22Rv1 (cell line): ENCODE measurements around the gene APC.

Experiments
- ZFX ChIP-seq: fragments of 450-650 bp; IDR thresholded peaks from 2 replicates; pipeline ENCODE4 v1.6.1; 2017; ENCODE audit warnings: antibody characterized with exemption, borderline replicate concordance
- TF ChIP-seq, protein P1 (sequence below): fragments of 450-650 bp; IDR thresholded peaks from 2 replicates; pipeline ENCODE4 v1.5.1; 2017; ENCODE audit warnings: mild to moderate bottlenecking

DNA sequence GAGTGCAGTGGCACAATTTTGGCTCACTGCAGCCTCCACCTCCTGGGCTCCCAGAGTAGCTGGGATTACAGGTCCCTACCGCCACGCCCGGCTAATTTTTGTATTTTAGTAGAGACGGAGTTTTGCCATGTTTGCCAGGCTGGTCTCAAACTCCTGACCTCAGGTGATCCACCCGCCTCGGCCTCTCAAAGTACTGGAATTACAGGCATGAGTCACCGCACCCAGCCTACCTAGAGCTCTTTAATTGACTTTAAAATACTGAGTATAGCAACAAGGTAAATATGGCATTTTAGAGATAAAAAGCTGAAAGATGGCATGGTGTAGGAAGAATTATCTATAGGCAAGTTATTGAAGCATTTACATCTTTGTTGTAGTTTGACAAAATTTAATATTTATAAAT is 21.0 kb downstream of the APC start:
- TF ChIP-seq, protein P1, sequence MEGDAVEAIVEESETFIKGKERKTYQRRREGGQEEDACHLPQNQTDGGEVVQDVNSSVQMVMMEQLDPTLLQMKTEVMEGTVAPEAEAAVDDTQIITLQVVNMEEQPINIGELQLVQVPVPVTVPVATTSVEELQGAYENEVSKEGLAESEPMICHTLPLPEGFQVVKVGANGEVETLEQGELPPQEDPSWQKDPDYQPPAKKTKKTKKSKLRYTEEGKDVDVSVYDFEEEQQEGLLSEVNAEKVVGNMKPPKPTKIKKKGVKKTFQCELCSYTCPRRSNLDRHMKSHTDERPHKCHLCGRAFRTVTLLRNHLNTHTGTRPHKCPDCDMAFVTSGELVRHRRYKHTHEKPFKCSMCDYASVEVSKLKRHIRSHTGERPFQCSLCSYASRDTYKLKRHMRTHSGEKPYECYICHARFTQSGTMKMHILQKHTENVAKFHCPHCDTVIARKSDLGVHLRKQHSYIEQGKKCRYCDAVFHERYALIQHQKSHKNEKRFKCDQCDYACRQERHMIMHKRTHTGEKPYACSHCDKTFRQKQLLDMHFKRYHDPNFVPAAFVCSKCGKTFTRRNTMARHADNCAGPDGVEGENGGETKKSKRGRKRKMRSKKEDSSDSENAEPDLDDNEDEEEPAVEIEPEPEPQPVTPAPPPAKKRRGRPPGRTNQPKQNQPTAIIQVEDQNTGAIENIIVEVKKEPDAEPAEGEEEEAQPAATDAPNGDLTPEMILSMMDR: no peak
- TF ChIP-seq ZFX: no peak
